Measurements from ENCODE around the gene DCN. TPM values are rescaled to one million over a fixed set of nuclear protein-coding genes. Genes with fewer than 3 reads are reported as not detected.

DCN gene
- total RNA-seq, 2 experiments from 2014 or later, result not detected

GRCh38 chr12:91196436-91196835 lies 13.8 kb upstream of the DCN start:
- no peak for TF ChIP-seq CTCF (IDR thresholded peaks at IDR 0.05)
- Histone ChIP-seq H3K27ac (ENCODE audit: low read depth in 1 of 2, low read length in 2 of 2) (no peak overlapping the region), H3K27me3 (ENCODE audit: control insufficient read depth in 1 of 2, insufficient read depth in 2 of 2, low read length in 2 of 2) (no peaks in the 10 kb centered on the region), H3K36me3 (ENCODE audit: insufficient read depth, low read length) (no peaks in the 10 kb centered on the region), H3K4me1 (ENCODE audit: insufficient read depth, low read length) (no peaks in the 10 kb centered on the region), H3K9me3 (ENCODE audit: control insufficient read depth in 1 of 2, insufficient read depth in 1 of 2, low read length in 2 of 2) (no peaks in the 10 kb centered on the region), H3K4me3 (ENCODE audit: low read length) (no peak overlapping the region)
- Mint-ChIP-seq H3K36me3 (ENCODE audit: low read depth) (no peaks in the 10 kb centered on the region), H3K27ac (no peak overlapping the region), H3K4me3 (no peak overlapping the region), H3K4me1 (ENCODE audit: low read depth) (no peaks in the 10 kb centered on the region), H3K27me3 (no peaks in the 10 kb centered on the region), H3K9me3 (peaks cover 7% of the 10 kb centered on the region)
- DNase-seq (no peak), ATAC-seq (ENCODE audit: poor library complexity) (no peak)
- ChIA-PET POLR2A (no interaction called here), CTCF (no interaction called here)
- intact Hi-C loops (cut with DNase I, micrococcal nuclease), result no loop called here

- no peak for TF ChIP-seq CTCF (IDR thresholded peaks at IDR 0.05)
- DNase-seq (no peak), ATAC-seq (ENCODE audit: poor library complexity) (no peak)
- H3K9me3 ChIP-seq (ENCODE audit: control insufficient read depth in 1 of 2, insufficient read depth in 1 of 2, low read length in 2 of 2), result no peaks in the 10 kb centered on the region
- CTCF ChIA-PET, result no interaction called here
- no peaks in the 10 kb centered on the region for H3K27me3 Mint-ChIP-seq
- no peaks in the 10 kb centered on the region for H3K36me3 ChIP-seq (ENCODE audit: insufficient read depth, low read length)
- H3K9me3 Mint-ChIP-seq, result peaks cover 9% of the 10 kb centered on the region
- no peak overlapping the region for H3K4me3 Mint-ChIP-seq
- no peak overlapping the region for H3K27ac ChIP-seq (ENCODE audit: low read depth in 1 of 2, low read length in 2 of 2)
- H3K27me3 ChIP-seq (ENCODE audit: control insufficient read depth in 1 of 2, insufficient read depth in 2 of 2, low read length in 2 of 2), result no peaks in the 10 kb centered on the region
- H3K4me3 ChIP-seq (ENCODE audit: low read length), result no peak overlapping the region
- H3K4me1 Mint-ChIP-seq (ENCODE audit: low read depth), result no peaks in the 10 kb centered on the region
- intact Hi-C loops (cut with DNase I, micrococcal nuclease), result no loop called here
- no peak overlapping the region for H3K27ac Mint-ChIP-seq
- POLR2A ChIA-PET, result no interaction called here
- H3K36me3 Mint-ChIP-seq (ENCODE audit: low read depth), result no peaks in the 10 kb centered on the region
- no peaks in the 10 kb centered on the region for H3K4me1 ChIP-seq (ENCODE audit: insufficient read depth, low read length)
These were observed 11.9 kb upstream of the DCN start for GRCh38 chr12:91194500-91194899.

GRCh38 chr12:91191513-91192111 lies 9.0 kb upstream of the DCN start:
- intact Hi-C loops (cut with DNase I, micrococcal nuclease), result no loop called here
- H3K27ac Mint-ChIP-seq, result no peak overlapping the region
- no peak for TF ChIP-seq CTCF (IDR thresholded peaks at IDR 0.05)
- POLR2A ChIA-PET, result no interaction called here
- Histone ChIP-seq H3K4me3 (ENCODE audit: low read length) (no peak overlapping the region), H3K9me3 (ENCODE audit: control insufficient read depth in 1 of 2, insufficient read depth in 1 of 2, low read length in 2 of 2) (no peaks in the 10 kb centered on the region), H3K27me3 (ENCODE audit: control insufficient read depth in 1 of 2, insufficient read depth in 2 of 2, low read length in 2 of 2) (no peaks in the 10 kb centered on the region), H3K27ac (ENCODE audit: low read depth in 1 of 2, low read length in 2 of 2) (no peak overlapping the region), H3K36me3 (ENCODE audit: insufficient read depth, low read length) (no peaks in the 10 kb centered on the region), H3K4me1 (ENCODE audit: insufficient read depth, low read length) (no peaks in the 10 kb centered on the region)
- DNase-seq (no peak), ATAC-seq (ENCODE audit: poor library complexity) (no peak)
- peaks cover 4% of the 10 kb centered on the region for H3K27me3 Mint-ChIP-seq
- H3K9me3 Mint-ChIP-seq, result peaks cover 7% of the 10 kb centered on the region
- no peak overlapping the region for H3K4me3 Mint-ChIP-seq
- CTCF ChIA-PET, result no interaction called here
- no peaks in the 10 kb centered on the region for H3K4me1 Mint-ChIP-seq (ENCODE audit: low read depth)
- H3K36me3 Mint-ChIP-seq (ENCODE audit: low read depth), result no peaks in the 10 kb centered on the region
